Measurements from ENCODE around the gene TMEM8B.

DNA sequence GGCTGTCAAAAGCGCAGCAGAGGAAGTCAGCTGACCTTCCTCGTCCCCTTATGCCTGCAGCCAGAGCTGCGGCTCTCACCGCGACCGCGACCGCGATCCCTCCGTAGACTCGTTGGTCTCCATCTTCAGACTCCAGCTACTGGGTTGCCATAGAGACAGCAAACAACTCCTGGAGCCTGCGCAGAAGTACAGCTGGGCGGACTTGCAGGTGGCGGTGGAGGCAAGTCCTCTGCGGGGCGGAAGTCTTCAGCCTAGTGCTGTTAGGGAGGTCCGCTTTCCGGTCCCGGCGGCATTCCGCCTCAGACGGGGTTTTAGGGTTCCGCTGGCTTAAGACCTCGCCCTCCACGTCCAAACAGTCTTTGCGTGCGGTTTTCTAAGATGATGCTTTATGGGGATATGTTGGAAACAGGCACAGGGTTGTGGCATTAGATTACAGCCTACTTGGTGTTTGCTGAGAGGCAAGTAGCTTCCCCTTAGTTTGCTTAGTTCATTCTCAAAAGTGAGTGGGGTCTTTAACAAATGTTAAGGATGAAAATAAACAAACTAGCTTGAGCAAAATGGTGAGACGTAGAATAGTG, 16.9 kb upstream of the TMEM8B start, which contains the start of gene SPAG8:
- TF ChIP-seq CTCF (conservative IDR thresholded peaks at IDR 0.05; ENCODE audit: low read depth, low read length), result no peak
- no peak for TF ChIP-seq EZH2 (IDR thresholded peaks at IDR 0.05; ENCODE audit: low read length, unreplicated experiment)

All from PC-3 (cell line).